ENCODE measurements around the gene TSPEAR.
"Not testable (repeated sequence)": the region's sequence is repeated elsewhere in the genome, so short reads cannot be mapped to it uniquely, and the experiment has no call there.

GRCh38 chr21:44558329-44558675 is 153.1 kb downstream of the TSPEAR start:
- TF ChIP-seq POLR2A, CTCF (IDR thresholded peaks at IDR 0.05): not testable (repeated sequence)

Data from right lobe of liver (tissue), 4 donors.